Activated naive CD4-positive, alpha-beta T cell treated with anti-CD3 and anti-CD28 coated beads for 36 hours (primary cell): ENCODE measurements around the gene ATF2. TPM values are rescaled to one million over a fixed set of nuclear protein-coding genes. Genes with fewer than 3 reads are reported as not detected.

Source experiments
- CTCF ChIA-PET: fragments of 350-600 bp; sonication (Branson Sonifier 250); formaldehyde crosslinking; loops from one replicate; lab custom pipeline; 2021; ENCODE audit warnings: antibody characterized with exemption; lab: Charles Lee
- DNase-seq: peaks from one replicate; pipeline ENCODE4 v3.0.0-alpha.2; 2020
- H3K27ac Mint-ChIP-seq: one replicate; pipeline ENCODE4 v1.8.0; 2021; ENCODE audit warnings: mild to moderate bottlenecking, mixed read lengths
- H3K27me3 Mint-ChIP-seq: one replicate; pipeline ENCODE4 v1.8.0; 2021; ENCODE audit warnings: low read depth, mixed read lengths
- H3K36me3 Mint-ChIP-seq: one replicate; pipeline ENCODE4 v1.8.0; 2021; ENCODE audit warnings: low read depth, mixed read lengths
- H3K4me1 Mint-ChIP-seq: one replicate; pipeline ENCODE4 v1.8.0; 2021; ENCODE audit warnings: low read depth, mixed read lengths
- H3K4me3 Mint-ChIP-seq: one replicate; pipeline ENCODE4 v1.8.0; 2021; ENCODE audit warnings: mild to moderate bottlenecking, moderate library complexity, mixed read lengths
- H3K9me3 Mint-ChIP-seq: one replicate; pipeline ENCODE4 v1.8.0; 2021; ENCODE audit warnings: mixed read lengths
- intact Hi-C: fragments of 100-400 bp; cut with micrococcal nuclease; formaldehyde crosslinking; loops from one replicate; pipeline ENCODE4 v1.15.1; 2023
- total RNA-seq, 2 experiments: library from RNA; stranded (reverse); gene quantifications; one replicate each; pipeline ENCODE4 v1.2.3, GENCODE V29; 2021

Gene ATF2
- total RNA-seq, 2 experiments from 2014 or later, result 48.0 to 53.3 TPM

DNA sequence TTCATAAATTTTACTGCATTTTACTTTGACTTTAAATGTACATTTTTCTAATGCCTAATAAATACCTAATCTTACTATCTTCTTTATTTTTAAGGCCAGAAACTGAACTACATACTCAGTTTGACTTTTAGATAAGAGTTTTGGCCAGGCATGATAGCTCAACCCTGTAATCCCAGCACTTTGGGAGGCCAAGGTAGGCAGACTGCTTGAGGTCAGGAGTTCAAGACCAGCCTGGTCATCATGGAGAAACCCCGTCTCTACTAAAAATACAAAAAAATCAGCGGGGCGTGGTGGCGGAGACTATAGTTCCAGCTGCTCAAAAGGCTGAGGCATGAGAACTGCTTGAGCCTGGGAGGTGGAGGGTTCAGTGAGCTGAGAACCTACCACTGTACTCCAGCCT is 9.1 kb downstream of the ATF2 start:
- Mint-ChIP-seq H3K36me3 (peaks cover 8% of the 10 kb centered on the region), H3K4me1 (peaks cover 35% of the 10 kb centered on the region), H3K9me3 (no peaks in the 10 kb centered on the region), H3K27me3 (no peaks in the 10 kb centered on the region), H3K27ac (no peak overlapping the region), H3K4me3 (no peak overlapping the region)
- DNase-seq, result no peak
- intact Hi-C loops, result no loop called here
- CTCF ChIA-PET, result interaction anchor here (0.6 to 0.7 kb wide), 3 partner anchors 41 to 130 kb away, joined by 3 to 4 read pairs (median 4); no protein-coding TSS in a partner anchor

DNA sequence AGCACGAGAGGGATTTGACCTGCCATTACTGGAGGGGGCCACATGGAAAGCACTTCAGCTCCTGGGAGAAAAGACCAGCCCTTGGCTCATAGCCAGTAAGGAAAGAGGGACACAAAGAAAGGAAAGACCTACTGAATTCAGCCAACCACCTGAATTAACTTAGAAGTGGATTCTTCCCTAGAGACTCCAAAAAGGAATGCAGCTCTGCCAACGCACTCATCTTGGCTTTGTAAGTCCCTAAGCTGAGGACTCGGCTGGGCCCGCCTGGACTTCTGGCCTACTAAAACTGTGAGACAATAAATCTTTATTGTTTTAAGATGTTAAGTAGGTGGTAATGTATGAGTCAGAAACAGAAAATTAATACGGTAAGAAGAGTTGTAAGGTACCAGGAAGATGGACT is 11.5 kb downstream of the ATF2 start:
- no peak for DNase-seq
- intact Hi-C loops, result no loop called here
- CTCF ChIA-PET, result no interaction called here
- H3K4me1 Mint-ChIP-seq, result peaks cover 44% of the 10 kb centered on the region
- no peak overlapping the region for H3K27ac Mint-ChIP-seq
- H3K9me3 Mint-ChIP-seq, result no peaks in the 10 kb centered on the region
- H3K36me3 Mint-ChIP-seq, result peaks cover 8% of the 10 kb centered on the region
- H3K27me3 Mint-ChIP-seq, result no peaks in the 10 kb centered on the region
- no peak overlapping the region for H3K4me3 Mint-ChIP-seq

DNA sequence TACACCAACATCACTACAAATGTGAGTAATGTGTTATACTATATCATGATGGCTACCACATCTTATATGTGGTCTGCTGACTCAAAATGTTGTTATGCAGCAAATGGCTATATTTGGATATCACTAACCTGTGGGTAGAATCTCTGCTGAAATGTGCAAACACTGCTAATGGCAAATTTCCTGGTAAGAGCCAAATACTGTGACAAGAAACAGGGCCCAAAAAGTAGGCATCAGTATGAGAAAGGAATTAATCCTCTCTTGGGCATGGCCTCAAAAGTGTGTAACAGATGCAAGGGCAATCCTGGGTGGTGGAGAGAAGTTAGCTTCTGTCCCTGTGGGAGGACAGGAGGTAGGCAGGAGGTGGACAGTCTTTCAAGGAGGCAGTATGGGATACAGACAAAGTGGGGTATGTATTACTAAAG is 13.3 kb downstream of the ATF2 start:
- H3K36me3 Mint-ChIP-seq, result peaks cover 7% of the 10 kb centered on the region
- H3K27me3 Mint-ChIP-seq, result no peaks in the 10 kb centered on the region
- CTCF ChIA-PET, result interaction anchor here (1.3 kb wide), 1 partner anchor 97 kb away, joined by 3 read pairs; no protein-coding TSS in a partner anchor
- intact Hi-C loops, result loop anchor here (2.0 to 5.0 kb wide), 3 partner anchors 18 to 402 kb away; partner anchors contain the start of gene ATP5MC3
- peaks cover 40% of the 10 kb centered on the region for H3K4me1 Mint-ChIP-seq
- peak; percentile 8 for DNase-seq
- H3K9me3 Mint-ChIP-seq, result no peaks in the 10 kb centered on the region
- H3K4me3 Mint-ChIP-seq, result no peak overlapping the region
- no peak overlapping the region for H3K27ac Mint-ChIP-seq

DNA sequence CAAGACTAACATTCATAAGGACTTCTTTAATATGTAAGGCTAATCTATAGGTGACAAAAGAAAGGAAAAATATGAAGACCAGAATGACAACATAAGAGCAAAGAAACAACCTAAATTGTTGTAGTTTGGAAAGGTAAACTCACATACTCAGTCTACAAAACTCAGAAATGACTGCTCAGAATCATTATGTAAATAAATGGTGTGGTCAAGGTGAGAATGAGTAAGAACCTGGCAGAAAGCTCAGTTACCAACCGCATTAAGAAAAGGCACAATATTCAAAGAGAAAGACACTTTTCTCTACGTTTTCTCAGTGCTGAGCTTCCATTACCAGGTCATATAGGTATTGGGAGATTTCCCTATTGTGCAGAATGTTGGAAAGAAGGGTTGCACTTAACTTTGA is 15.8 kb downstream of the ATF2 start:
- peaks cover 49% of the 10 kb centered on the region for H3K4me1 Mint-ChIP-seq
- peaks cover 16% of the 10 kb centered on the region for H3K36me3 Mint-ChIP-seq
- no peak for DNase-seq
- no peaks in the 10 kb centered on the region for H3K27me3 Mint-ChIP-seq
- H3K9me3 Mint-ChIP-seq, result no peaks in the 10 kb centered on the region
- intact Hi-C loops, result loop anchor here (1.0 to 5.0 kb wide), 2 partner anchors 16 to 400 kb away; partner anchors contain the start of gene ATF2
- CTCF ChIA-PET, result no interaction called here
- H3K27ac Mint-ChIP-seq, result peak overlapping the region; percentile 31
- H3K4me3 Mint-ChIP-seq, result no peak overlapping the region

DNA sequence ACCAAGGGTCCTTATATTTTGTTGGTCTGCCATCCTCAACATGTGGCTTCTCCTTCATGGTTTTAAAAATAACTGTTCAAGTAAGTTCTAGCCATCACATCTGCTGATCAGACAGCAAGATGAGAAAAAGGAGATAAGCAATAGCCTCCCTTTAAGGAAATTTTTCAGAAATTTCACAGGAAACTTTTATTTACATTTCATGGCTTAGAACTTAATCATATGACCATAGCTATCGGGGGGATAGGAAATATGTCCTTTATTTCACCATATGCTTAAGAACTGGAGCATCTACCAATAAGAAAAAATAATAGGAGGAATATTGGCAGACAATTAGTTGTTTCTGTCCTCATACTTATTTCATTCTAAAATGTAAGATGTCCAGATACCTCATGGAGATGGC is 16.2 kb downstream of the ATF2 start:
- no peaks in the 10 kb centered on the region for H3K9me3 Mint-ChIP-seq
- H3K4me1 Mint-ChIP-seq, result peaks cover 45% of the 10 kb centered on the region
- H3K36me3 Mint-ChIP-seq, result peaks cover 16% of the 10 kb centered on the region
- no peak overlapping the region for H3K4me3 Mint-ChIP-seq
- no peak overlapping the region for H3K27ac Mint-ChIP-seq
- H3K27me3 Mint-ChIP-seq, result no peaks in the 10 kb centered on the region
- intact Hi-C loops, result loop anchor here (1.0 to 5.0 kb wide), 2 partner anchors 17 to 399 kb away; partner anchors contain the start of gene ATF2
- CTCF ChIA-PET, result no interaction called here
- no peak for DNase-seq

GRCh38 chr2:175147186-175147585 is 20.8 kb downstream of the ATF2 start:
- no peaks in the 10 kb centered on the region for H3K9me3 Mint-ChIP-seq
- CTCF ChIA-PET, result interaction anchor here (0.7 kb wide), 1 partner anchor 225 kb away, joined by 3 read pairs; no protein-coding TSS in a partner anchor
- H3K27ac Mint-ChIP-seq, result no peak overlapping the region
- intact Hi-C loops, result no loop called here
- H3K27me3 Mint-ChIP-seq, result no peaks in the 10 kb centered on the region
- no peak overlapping the region for H3K4me3 Mint-ChIP-seq
- peaks cover 21% of the 10 kb centered on the region for H3K36me3 Mint-ChIP-seq
- DNase-seq, result no peak
- peaks cover 25% of the 10 kb centered on the region for H3K4me1 Mint-ChIP-seq

GRCh38 chr2:175143678-175144077 is 24.3 kb downstream of the ATF2 start:
- peaks cover 13% of the 10 kb centered on the region for H3K36me3 Mint-ChIP-seq
- H3K27ac Mint-ChIP-seq, result no peak overlapping the region
- CTCF ChIA-PET, result no interaction called here
- no peak for DNase-seq
- H3K4me1 Mint-ChIP-seq, result peaks cover 14% of the 10 kb centered on the region
- intact Hi-C loops, result no loop called here
- H3K9me3 Mint-ChIP-seq, result no peaks in the 10 kb centered on the region
- no peak overlapping the region for H3K4me3 Mint-ChIP-seq
- H3K27me3 Mint-ChIP-seq, result no peaks in the 10 kb centered on the region

DNA sequence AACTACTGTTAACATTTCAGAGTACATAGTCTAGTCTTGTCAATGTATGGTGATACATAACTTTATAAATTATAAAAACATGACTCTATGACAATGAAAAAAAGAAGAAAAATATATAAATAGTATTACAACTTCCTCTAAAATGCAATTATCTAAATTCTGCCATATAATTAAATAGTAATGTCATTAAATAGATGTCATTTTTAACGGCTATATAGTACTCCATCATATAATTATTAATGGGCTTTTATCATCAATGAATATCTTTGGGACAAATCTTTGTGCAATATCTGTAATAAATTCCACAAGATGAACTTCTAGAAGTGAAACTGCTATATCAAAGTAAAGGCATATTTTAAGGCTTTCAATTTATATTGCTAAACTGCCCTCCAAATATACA is 24.8 kb downstream of the ATF2 start:
- no peaks in the 10 kb centered on the region for H3K27me3 Mint-ChIP-seq
- H3K9me3 Mint-ChIP-seq, result no peaks in the 10 kb centered on the region
- no peak overlapping the region for H3K4me3 Mint-ChIP-seq
- DNase-seq, result no peak
- H3K27ac Mint-ChIP-seq, result no peak overlapping the region
- CTCF ChIA-PET, result no interaction called here
- peaks cover 12% of the 10 kb centered on the region for H3K36me3 Mint-ChIP-seq
- intact Hi-C loops, result no loop called here
- H3K4me1 Mint-ChIP-seq, result peaks cover 13% of the 10 kb centered on the region

DNA sequence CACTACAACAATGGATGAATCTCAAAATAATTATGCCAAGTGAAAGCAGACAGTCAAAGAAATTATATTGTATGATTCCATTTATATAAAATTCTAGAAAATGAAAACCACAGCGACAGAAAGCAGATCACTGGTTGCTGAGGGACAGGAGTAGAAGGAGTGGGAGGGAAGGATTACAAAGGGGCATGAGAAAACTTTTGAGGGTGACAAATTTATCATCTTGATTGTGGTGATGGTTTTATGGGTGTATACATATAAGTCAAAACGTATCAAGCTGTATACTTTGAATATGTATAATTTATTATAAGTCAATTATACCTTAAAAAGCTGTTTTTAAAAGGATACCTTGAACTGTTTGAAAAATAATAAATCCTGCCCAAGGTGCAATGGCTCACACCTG is 27.7 kb downstream of the ATF2 start:
- intact Hi-C loops, result no loop called here
- Mint-ChIP-seq H3K4me3 (no peak overlapping the region), H3K36me3 (peaks cover 16% of the 10 kb centered on the region), H3K4me1 (peaks cover 32% of the 10 kb centered on the region), H3K9me3 (no peaks in the 10 kb centered on the region), H3K27me3 (no peaks in the 10 kb centered on the region), H3K27ac (no peak overlapping the region)
- CTCF ChIA-PET, result interaction anchor here (0.5 to 0.9 kb wide), 2 partner anchors 9 to 447 kb away, joined by 4 to 6 read pairs; no protein-coding TSS in a partner anchor
- no peak for DNase-seq

- Mint-ChIP-seq H3K36me3 (peaks cover 19% of the 10 kb centered on the region), H3K27me3 (no peaks in the 10 kb centered on the region), H3K4me1 (peaks cover 34% of the 10 kb centered on the region), H3K4me3 (no peak overlapping the region), H3K27ac (no peak overlapping the region), H3K9me3 (no peaks in the 10 kb centered on the region)
- CTCF ChIA-PET, result interaction anchor here (1.7 kb wide), 1 partner anchor 28 kb away, joined by 6 read pairs; no protein-coding TSS in a partner anchor
- intact Hi-C loops, result loop anchor here (2.0 kb wide), 1 partner anchor 17 kb away; no protein-coding TSS in a partner anchor
- DNase-seq, result no peak
These were observed 30.2 kb downstream of the ATF2 start for GRCh38 chr2:175137793-175138192.

GRCh38 chr2:175136334-175137215 is 31.4 kb downstream of the ATF2 start:
- intact Hi-C loops, result loop anchor here (2.0 kb wide), 1 partner anchor 18 kb away; no protein-coding TSS in a partner anchor
- H3K4me1 Mint-ChIP-seq, result peaks cover 28% of the 10 kb centered on the region
- H3K9me3 Mint-ChIP-seq, result no peaks in the 10 kb centered on the region
- H3K27me3 Mint-ChIP-seq, result no peaks in the 10 kb centered on the region
- no peak overlapping the region for H3K4me3 Mint-ChIP-seq
- no peak overlapping the region for H3K27ac Mint-ChIP-seq
- peaks cover 19% of the 10 kb centered on the region for H3K36me3 Mint-ChIP-seq
- DNase-seq, result no peak
- CTCF ChIA-PET, result interaction anchor here (0.6 kb wide), 1 partner anchor 12 kb away, joined by 3 read pairs; no protein-coding TSS in a partner anchor

DNA sequence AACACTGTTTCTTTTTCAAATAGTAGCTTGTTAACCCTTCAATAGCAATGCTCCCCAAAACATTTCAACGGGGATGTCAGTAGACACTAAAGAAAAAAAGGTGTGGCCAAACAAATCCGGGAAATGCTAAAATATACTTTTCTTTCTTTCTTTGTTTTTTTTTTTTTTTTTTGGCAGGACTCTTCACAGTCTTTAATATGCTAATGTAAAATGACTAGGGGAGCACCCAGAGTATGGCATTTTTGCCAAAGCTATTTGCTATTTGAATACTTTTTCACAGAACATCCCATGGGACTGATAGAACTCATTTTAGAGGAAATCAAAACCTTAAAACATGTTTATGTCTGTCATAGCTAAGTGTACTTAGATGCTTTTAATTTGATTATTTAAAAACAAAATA is 32.1 kb downstream of the ATF2 start:
- peaks cover 28% of the 10 kb centered on the region for H3K4me1 Mint-ChIP-seq
- DNase-seq, result no peak
- H3K9me3 Mint-ChIP-seq, result no peaks in the 10 kb centered on the region
- H3K36me3 Mint-ChIP-seq, result peaks cover 22% of the 10 kb centered on the region
- no peak overlapping the region for H3K27ac Mint-ChIP-seq
- no peak overlapping the region for H3K4me3 Mint-ChIP-seq
- no peaks in the 10 kb centered on the region for H3K27me3 Mint-ChIP-seq
- CTCF ChIA-PET, result interaction anchor here (0.6 to 1.3 kb wide), 2 partner anchors 13 to 30 kb away, joined by 3 read pairs; no protein-coding TSS in a partner anchor
- intact Hi-C loops, result loop anchor here (2.0 kb wide), 1 partner anchor 19 kb away; no protein-coding TSS in a partner anchor
